ENCODE data around the gene IQCN.
"Not testable (repeated sequence)": the region's sequence is repeated elsewhere in the genome, so short reads cannot be mapped to it uniquely, and the experiment has no call there.

Gene IQCN

GRCh38 chr19:18229915-18230314 lies 44.3 kb downstream of the IQCN start:
- no peak for DNase-seq

- no peak for DNase-seq
Measured at GRCh38 chr19:18229474-18229873, 44.8 kb downstream of the IQCN start.

DNA sequence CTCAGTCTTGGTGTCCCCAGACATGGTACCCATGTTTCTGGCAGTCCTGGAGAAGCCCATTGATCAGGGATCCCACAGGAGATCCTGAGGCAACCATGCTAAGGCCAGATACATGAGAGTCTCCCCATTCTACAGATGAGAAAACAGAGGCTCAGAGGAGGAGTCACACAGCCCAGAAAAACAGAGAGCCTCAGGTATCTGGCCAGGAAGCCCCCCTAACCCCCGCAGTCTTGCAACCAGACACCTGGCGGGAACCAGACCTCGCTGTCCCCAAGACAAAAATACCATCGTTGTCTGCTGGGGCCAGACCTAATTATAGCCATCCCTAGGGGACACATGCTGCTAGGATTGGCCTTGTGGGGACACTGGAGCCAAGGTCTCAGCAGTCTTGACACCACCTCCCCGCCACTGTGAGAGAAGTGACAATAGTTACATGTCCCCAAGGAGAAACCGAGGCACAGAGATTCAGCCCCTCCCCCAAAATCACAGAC lies 46.4 kb downstream of the IQCN start:
- no peak for DNase-seq

- no peak for DNase-seq
Measured at GRCh38 chr19:18226956-18227780, 47.1 kb downstream of the IQCN start.

- no peak for DNase-seq
Measured at GRCh38 chr19:18225702-18226468, 48.4 kb downstream of the IQCN start, which contains the start of gene PDE4C. TSS of gene PDE4C (minus strand) at chr19:18226438. CDS start at chr19:18226415, 23 bp downstream.

- no peak for DNase-seq
Measured at GRCh38 chr19:18225355-18225701, 48.9 kb downstream of the IQCN start.

DNA sequence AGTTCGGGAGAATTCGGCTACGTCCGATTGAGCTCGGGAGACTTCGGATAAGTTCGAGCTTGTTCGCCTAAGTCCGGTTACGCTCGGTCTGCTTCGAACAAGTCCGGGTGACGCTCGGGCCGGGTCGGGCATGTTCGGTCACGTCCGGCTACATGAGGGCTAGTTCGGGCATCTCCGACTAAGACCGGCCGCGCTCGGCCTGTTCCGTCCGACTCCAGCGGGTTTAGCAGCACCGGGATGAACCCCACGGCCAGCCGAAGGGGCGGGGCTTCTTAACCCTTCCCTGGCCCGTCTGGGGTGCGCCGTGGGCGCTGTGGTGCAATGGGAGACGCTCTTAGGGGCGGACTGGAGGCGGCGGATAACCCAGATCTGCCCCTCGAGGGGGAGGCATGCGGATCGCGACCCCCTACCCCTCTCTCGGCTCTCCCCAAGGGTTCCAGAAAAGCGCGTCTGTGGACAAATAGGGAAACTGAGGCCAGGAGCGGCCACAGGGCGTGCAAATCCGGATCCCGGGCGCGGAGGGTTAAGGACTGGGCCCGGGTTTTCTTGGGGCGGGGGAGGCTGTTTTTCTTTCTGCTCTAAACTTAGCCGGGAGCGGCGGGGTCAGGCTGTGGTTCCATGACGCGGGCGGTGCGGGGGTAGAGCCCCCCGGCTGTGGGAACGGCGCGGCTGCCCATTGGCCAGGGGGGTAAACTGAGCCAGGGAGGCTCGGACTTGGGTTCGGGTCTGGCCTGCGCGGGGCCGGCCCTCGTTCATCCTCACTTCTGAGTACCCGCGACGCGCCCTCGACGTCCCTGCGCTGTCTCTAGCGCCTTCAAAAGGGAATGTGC lies 49.5 kb downstream of the IQCN start:
- DNase-seq, result peak; percentile 94

- peak; percentile 66 for DNase-seq
Measured at GRCh38 chr19:18223860-18224524, 50.3 kb downstream of the IQCN start.

- DNase-seq, result no peak
Measured at GRCh38 chr19:18221815-18222725, 52.2 kb downstream of the IQCN start.

DNA sequence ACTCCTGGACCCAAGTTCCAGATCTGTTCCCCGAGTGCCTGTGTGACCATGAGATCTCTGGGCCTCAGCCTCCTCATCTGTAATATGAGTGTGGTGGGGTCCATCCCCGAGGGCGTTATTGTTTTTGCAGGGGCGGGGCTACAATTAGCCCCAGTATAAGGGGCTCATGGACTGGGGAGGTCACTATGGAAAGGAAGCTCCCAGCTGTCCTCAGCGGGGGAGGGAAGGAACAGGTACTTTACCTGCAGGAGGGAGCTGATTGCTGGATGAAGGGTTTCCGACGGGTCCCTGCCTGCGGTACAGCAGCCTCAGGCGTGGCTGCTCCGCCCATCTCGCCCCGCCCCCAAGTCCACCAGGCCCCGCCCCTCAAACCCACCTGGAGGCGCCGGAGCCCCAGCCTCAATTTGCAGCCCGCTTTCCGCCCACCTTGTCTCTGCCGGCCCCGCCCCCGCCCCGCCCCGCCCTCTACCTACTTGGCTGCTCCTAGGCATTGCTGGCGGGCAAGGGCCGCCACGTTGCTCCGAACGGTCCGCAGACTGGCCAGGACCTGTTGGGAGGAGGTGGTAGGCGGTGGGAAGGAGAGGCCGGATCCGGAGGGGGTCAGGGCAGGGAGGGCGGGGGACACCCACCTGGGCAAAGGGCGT lies 53.5 kb downstream of the IQCN start:
- no peak for DNase-seq

DNA sequence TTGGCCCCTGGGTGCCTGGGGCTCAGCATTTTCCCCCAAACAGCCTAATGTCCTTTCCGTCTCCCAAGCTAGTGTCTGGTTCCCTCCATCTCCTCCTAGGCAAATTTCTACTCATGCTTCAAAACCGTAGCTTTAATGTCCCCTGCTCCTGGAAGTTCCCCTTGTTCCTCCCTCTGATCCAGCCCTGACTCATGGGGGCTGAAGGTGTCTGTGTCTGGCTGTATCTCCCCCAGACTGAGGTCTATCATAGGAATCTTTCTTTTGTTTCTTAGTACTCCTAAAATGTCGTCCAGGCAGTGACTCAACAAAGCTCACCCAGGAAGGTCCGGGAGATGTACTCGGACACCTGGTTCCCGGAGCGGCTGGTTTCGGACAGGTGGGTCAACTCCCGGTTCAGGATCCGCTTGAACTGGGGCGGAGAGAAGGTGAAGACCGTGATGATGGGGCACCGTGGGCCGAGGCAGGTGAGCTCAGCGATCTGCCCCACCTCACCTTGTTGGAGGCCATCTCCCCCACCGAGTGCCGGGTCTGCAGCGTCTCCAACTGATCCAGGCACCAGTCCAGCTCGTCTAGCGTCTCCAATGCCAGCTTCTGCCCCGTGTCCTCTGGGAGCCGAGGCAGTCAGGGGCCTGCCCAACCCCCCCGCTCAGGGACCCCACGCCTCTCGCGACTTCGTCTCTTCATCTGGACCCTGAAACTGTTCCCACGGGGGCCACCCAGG lies 54.2 kb downstream of the IQCN start:
- no peak for DNase-seq

DNA sequence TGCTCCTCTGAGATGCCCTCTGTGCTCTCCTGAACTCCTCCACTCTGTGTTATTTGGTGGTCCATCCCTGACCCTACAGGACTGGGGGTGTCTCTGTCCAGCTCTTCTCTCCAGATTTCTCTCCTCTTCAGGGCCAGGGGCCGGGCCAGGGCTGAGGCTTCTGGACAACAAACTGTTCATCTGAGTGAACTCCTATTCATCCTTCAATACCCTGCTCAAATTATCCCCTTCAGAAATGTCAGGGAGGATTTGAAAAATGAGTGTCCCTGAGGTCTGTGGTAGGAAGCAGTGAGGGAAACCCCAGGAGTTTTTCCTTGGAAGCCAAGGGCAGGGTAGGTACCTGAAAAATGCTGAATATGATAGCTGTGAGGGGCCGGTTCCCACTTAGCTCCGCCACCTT lies 55.7 kb downstream of the IQCN start:
- DNase-seq, result no peak

- DNase-seq, result no peak
Measured at GRCh38 chr19:18218159-18218558, 56.1 kb downstream of the IQCN start.

GRCh38 chr19:18216789-18217188 lies 57.5 kb downstream of the IQCN start:
- DNase-seq, result no peak

- no peak for DNase-seq
Measured at GRCh38 chr19:18214779-18215433, 59.3 kb downstream of the IQCN start.

GRCh38 chr19:18211683-18212082 lies 62.6 kb downstream of the IQCN start:
- no peak for DNase-seq

GRCh38 chr19:18209912-18210311 lies 64.3 kb downstream of the IQCN start:
- DNase-seq, result not testable (repeated sequence)

GRCh38 chr19:18208098-18208951 lies 65.9 kb downstream of the IQCN start:
- DNase-seq, result peak; percentile 64

All from activated CD4-positive, CD25-positive, alpha-beta regulatory T cell treated with anti-CD3 and anti-CD28 coated beads, Interleukin-2, amount 50 U/mL, for 72 hours (primary cell).